ENCODE results near the gene SNX25. TPM values are rescaled to one million over a fixed set of nuclear protein-coding genes. Genes with fewer than 3 reads are reported as not detected.

The SNX25 gene
- polyA plus RNA-seq, 1 experiment = 12.6 TPM

DNA sequence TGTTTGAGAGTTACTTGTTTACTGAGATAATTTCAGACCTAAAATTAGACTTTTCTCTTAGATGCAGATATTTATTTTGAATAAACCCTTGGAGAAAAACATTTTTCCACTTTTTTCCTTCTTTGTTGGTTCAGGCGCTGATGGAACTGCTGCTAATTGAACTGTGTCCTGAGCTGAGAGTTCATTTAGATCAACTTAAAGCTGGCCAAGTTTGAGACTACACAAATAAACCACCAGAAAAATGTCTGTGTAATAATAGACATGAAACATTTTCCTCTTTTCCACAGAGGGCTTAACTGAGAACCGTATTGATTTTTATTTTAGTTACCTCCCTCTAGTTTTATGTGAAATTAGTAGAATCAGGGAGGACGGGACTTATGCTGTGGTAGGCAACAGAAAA is 153.9 kb downstream of the SNX25 start:
- TF ChIP-seq, protein P1, sequence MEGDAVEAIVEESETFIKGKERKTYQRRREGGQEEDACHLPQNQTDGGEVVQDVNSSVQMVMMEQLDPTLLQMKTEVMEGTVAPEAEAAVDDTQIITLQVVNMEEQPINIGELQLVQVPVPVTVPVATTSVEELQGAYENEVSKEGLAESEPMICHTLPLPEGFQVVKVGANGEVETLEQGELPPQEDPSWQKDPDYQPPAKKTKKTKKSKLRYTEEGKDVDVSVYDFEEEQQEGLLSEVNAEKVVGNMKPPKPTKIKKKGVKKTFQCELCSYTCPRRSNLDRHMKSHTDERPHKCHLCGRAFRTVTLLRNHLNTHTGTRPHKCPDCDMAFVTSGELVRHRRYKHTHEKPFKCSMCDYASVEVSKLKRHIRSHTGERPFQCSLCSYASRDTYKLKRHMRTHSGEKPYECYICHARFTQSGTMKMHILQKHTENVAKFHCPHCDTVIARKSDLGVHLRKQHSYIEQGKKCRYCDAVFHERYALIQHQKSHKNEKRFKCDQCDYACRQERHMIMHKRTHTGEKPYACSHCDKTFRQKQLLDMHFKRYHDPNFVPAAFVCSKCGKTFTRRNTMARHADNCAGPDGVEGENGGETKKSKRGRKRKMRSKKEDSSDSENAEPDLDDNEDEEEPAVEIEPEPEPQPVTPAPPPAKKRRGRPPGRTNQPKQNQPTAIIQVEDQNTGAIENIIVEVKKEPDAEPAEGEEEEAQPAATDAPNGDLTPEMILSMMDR (IDR thresholded peaks at IDR 0.05; ENCODE audit: low read depth, low read length) = no peak
- no peak overlapping the region for H3K27ac ChIP-seq (ENCODE audit: low read depth, low read length)
- CTCF ChIA-PET = no interaction called here
- no peaks in the 10 kb centered on the region for H3K27me3 ChIP-seq (ENCODE audit: control insufficient read depth, insufficient read depth, low read length)
- POLR2A ChIA-PET = no interaction called here
- H3K4me3 ChIP-seq (ENCODE audit: low read depth, low read length) = no peak overlapping the region
- DNase-seq (ENCODE audit: low read depth, low spot score) = no peak
- H3K9me3 ChIP-seq (ENCODE audit: control insufficient read depth, insufficient read depth, low read length) = no peaks in the 10 kb centered on the region

DNA sequence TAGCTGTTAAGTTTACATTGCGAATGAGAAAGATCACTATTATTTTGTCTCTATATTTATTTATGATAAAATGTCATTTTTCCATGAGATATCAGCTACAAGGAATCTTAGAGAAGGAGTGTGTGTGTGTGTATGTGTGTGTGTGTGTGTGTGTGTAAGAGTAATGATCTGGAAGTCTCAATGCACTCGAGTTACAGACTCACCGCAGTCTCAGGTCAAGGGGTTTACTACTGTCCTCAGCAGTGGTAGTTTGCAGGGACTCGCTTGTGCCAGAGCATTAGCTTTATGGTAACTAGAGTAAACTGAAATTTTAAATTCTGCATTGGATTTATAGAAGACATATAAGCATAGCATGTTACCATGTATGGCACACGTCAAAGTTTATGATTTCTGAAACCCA is 155.5 kb downstream of the SNX25 start:
- no peaks in the 10 kb centered on the region for H3K9me3 ChIP-seq (ENCODE audit: control insufficient read depth, insufficient read depth, low read length)
- DNase-seq (ENCODE audit: low read depth, low spot score) = no peak
- no peak overlapping the region for H3K27ac ChIP-seq (ENCODE audit: low read depth, low read length)
- no peak overlapping the region for H3K4me3 ChIP-seq (ENCODE audit: low read depth, low read length)
- TF ChIP-seq, protein P1 (IDR thresholded peaks at IDR 0.05; ENCODE audit: low read depth, low read length) = no peak
- CTCF ChIA-PET = interaction anchor here (1.1 kb wide), 1 partner anchor 181 kb away, joined by 3 read pairs; no protein-coding TSS in a partner anchor
- H3K27me3 ChIP-seq (ENCODE audit: control insufficient read depth, insufficient read depth, low read length) = no peaks in the 10 kb centered on the region
- POLR2A ChIA-PET = no interaction called here

DNA sequence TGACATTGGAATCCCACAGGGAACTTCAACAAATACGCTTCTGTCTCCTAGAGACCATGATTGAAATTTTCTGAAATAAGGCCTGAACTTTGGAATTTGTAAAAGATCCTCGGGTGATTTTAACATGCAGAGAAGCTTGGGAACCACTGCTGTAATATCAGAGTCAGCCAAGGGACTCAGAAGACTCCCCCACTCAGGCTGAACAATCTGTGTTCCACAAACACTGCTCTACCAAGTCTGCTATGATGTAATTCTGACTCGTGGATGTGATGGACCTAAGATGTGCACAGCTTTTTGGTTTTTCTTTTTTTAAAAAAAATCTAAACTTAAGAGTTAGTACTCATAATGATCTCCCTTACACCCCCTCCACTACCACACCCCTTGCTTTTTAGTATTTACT is 160.3 kb downstream of the SNX25 start:
- ChIA-PET CTCF (interaction anchor here (0.6 kb wide), 1 partner anchor 235 kb away, joined by 3 read pairs; no protein-coding TSS in a partner anchor), POLR2A (no interaction called here)
- Histone ChIP-seq H3K27ac (ENCODE audit: low read depth, low read length) (no peak overlapping the region), H3K4me3 (ENCODE audit: low read depth, low read length) (no peak overlapping the region), H3K9me3 (ENCODE audit: control insufficient read depth, insufficient read depth, low read length) (no peaks in the 10 kb centered on the region), H3K27me3 (ENCODE audit: control insufficient read depth, insufficient read depth, low read length) (no peaks in the 10 kb centered on the region)
- DNase-seq (ENCODE audit: low read depth, low spot score) = no peak
- TF ChIP-seq, protein P1 (IDR thresholded peaks at IDR 0.05; ENCODE audit: low read depth, low read length) = no peak

DNA sequence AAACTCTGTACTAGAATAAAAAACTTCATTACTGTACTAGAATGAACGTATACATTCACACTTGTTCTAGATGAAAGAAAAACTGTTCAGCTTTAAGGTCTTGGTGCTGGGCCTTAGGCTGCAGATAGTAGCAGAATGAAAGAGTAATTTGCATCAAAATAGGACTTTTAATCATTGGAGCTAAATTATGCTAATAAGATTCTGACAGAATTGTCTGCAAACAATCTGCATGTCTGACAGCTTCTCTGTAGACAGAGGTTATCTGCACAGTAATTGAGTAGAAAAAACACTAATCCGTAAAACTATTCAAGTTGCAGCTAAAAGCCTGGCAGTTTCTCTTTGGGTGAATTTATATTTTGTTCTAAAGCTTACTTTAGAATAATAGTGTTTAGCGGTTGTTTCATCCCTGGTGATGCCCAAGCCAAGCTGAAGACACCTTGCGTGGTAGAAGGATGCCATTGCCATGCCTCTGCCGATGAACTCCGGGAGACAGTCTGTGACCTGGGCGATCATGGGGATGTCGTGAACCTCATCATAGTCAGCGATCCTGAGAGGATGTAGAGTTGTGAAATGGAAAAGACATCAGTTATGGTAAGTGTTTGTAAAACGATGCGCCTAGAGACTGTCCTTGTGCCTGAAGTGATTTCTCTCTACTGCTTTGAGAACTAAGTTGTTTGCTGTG is 161.0 kb downstream of the SNX25 start:
- ChIA-PET CTCF (interaction anchor here (0.6 kb wide), 1 partner anchor 236 kb away, joined by 3 read pairs; no protein-coding TSS in a partner anchor), POLR2A (no interaction called here)
- Histone ChIP-seq H3K9me3 (ENCODE audit: control insufficient read depth, insufficient read depth, low read length) (no peaks in the 10 kb centered on the region), H3K27me3 (ENCODE audit: control insufficient read depth, insufficient read depth, low read length) (no peaks in the 10 kb centered on the region), H3K4me3 (ENCODE audit: low read depth, low read length) (no peak overlapping the region), H3K27ac (ENCODE audit: low read depth, low read length) (no peak overlapping the region)
- no peak for DNase-seq (ENCODE audit: low read depth, low spot score)
- TF ChIP-seq, protein P1 (IDR thresholded peaks at IDR 0.05; ENCODE audit: low read depth, low read length) = no peak

DNA sequence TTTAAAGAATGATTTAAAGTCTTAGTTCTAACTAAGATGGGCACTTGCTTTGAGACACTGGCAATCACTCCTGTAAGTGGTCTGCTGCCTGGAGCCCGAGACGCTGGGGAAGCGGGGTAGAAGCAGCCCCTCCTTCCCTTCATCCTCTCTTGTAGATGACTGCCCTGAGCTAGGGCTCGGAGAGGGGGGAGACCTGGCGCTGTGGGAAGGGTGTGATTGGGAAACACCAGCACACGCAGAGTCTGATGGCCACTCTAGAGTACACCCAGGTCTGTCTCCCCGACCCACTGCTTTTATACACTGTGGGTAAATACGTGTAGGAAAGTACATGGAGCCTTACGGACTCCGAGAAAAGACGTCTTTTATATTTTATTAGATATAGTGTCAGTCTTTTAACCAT is 162.3 kb downstream of the SNX25 start:
- TF ChIP-seq, protein P1 (IDR thresholded peaks at IDR 0.05; ENCODE audit: low read depth, low read length) = no peak
- no peaks in the 10 kb centered on the region for H3K27me3 ChIP-seq (ENCODE audit: control insufficient read depth, insufficient read depth, low read length)
- no peak overlapping the region for H3K27ac ChIP-seq (ENCODE audit: low read depth, low read length)
- no peak overlapping the region for H3K4me3 ChIP-seq (ENCODE audit: low read depth, low read length)
- no peak for DNase-seq (ENCODE audit: low read depth, low spot score)
- CTCF ChIA-PET = no interaction called here
- POLR2A ChIA-PET = no interaction called here
- H3K9me3 ChIP-seq (ENCODE audit: control insufficient read depth, insufficient read depth, low read length) = no peaks in the 10 kb centered on the region
